MV-4-11 (cell line): ENCODE results near the gene THAP8.
"Not testable (repeated sequence)": the region's sequence is repeated elsewhere in the genome, so short reads cannot be mapped to it uniquely, and the experiment has no call there.

ENCODE experiments used
- DNase-seq: peaks from one replicate; lab custom pipeline; 2025; lab: John Stamatoyannopoulos, UW

The THAP8 gene

GRCh38 chr19:36068810-36069499 is 14.9 kb upstream of the THAP8 start:
- DNase-seq = not testable (repeated sequence)

- DNase-seq = no peak
Observed at GRCh38 chr19:36067681-36068080, 13.6 kb upstream of the THAP8 start.

GRCh38 chr19:36064826-36065225 is 10.7 kb upstream of the THAP8 start:
- DNase-seq = no peak

- no peak for DNase-seq
Observed at GRCh38 chr19:36061367-36061766, 7.3 kb upstream of the THAP8 start.

- peak; percentile 25 for DNase-seq
Observed at GRCh38 chr19:36060430-36060829, 6.3 kb upstream of the THAP8 start.

GRCh38 chr19:36059180-36059910 is 5.3 kb upstream of the THAP8 start:
- no peak for DNase-seq

GRCh38 chr19:36058481-36059179 is 4.5 kb upstream of the THAP8 start:
- no peak for DNase-seq

GRCh38 chr19:36054733-36055686 is 925 bp upstream of the THAP8 start, which contains the start of gene WDR62:
Gene WDR62, plus strand, starts transcription at chr19:36054897. Its CDS starts 75 bp downstream, at chr19:36054972.
- DNase-seq = peak; percentile 97

GRCh38 chr19:36051637-36052036 is 2.4 kb downstream of the THAP8 start:
- DNase-seq = no peak

GRCh38 chr19:36051236-36051635 is 2.8 kb downstream of the THAP8 start:
- DNase-seq = no peak

- no peak for DNase-seq
Observed at GRCh38 chr19:36049080-36049698, 4.9 kb downstream of the THAP8 start.

- DNase-seq = no peak
Observed at GRCh38 chr19:36047835-36048234, 6.2 kb downstream of the THAP8 start.

GRCh38 chr19:36046443-36047050 is 7.5 kb downstream of the THAP8 start:
- no peak for DNase-seq

- DNase-seq = no peak
Observed at GRCh38 chr19:36043952-36044351, 10.1 kb downstream of the THAP8 start.

GRCh38 chr19:36041831-36042230 is 12.3 kb downstream of the THAP8 start:
- DNase-seq = no peak

GRCh38 chr19:36041092-36041491 is 13.0 kb downstream of the THAP8 start:
- not testable (repeated sequence) for DNase-seq

- no peak for DNase-seq
Observed at GRCh38 chr19:36040495-36040894, 13.6 kb downstream of the THAP8 start.

GRCh38 chr19:36032251-36033104 is 21.6 kb downstream of the THAP8 start, which contains the start of gene CLIP3:
Gene CLIP3, minus strand, starts transcription at chr19:36032873. Its CDS starts 516 bp downstream, at chr19:36032357.
- DNase-seq = no peak

- DNase-seq = no peak
Observed at GRCh38 chr19:36031308-36031707, 22.8 kb downstream of the THAP8 start.
